ENCODE data around the gene DIO2.
A peak's percentile ranks its signal among the peaks of the same experiment; 100 is the strongest.

Gene DIO2

GRCh38 chr14:80211153-80212022 lies at the start of gene DIO2:
TSS of gene DIO2 (minus strand) at chr14:80211504. CDS start at chr14:80211472, 32 bp downstream.
- DNase-seq (ENCODE audit: insufficient read length, low spot score): no peak
- no peak for FAIRE-seq
- TF ChIP-seq POLR2A (IDR thresholded peaks at IDR 0.05; ENCODE audit: low read depth, low read length): no peak

DNA sequence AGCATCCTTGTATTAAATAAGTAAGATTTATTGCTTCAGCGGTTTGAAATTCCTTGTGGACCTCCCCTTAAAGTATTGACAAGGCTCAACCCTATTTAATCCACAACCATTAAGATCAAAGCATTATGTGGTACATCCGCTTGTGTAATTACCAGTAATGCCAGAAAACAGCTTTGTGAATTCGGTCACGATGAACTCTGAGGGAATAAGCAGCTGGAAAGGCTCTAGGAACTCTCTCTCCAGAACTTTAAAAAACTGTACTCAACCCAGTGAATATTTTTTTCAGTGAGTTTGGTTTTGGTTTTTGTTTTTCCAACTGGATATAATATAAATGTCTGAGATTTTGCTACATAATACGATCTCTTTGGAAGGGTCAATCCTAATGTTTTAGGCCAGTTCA lies 49.3 kb upstream of the DIO2 start:
- FAIRE-seq (no peak), DNase-seq (ENCODE audit: insufficient read length, low spot score) (no peak)
- TF ChIP-seq POLR2A (IDR thresholded peaks at IDR 0.05; ENCODE audit: low read depth, low read length): no peak

- DNase-seq (ENCODE audit: insufficient read length, low spot score) (no peak), FAIRE-seq (no peak)
- TF ChIP-seq POLR2A (IDR thresholded peaks at IDR 0.05; ENCODE audit: low read depth, low read length): no peak
These were observed 28.3 kb upstream of the DIO2 start for GRCh38 chr14:80239631-80240030.

DNA sequence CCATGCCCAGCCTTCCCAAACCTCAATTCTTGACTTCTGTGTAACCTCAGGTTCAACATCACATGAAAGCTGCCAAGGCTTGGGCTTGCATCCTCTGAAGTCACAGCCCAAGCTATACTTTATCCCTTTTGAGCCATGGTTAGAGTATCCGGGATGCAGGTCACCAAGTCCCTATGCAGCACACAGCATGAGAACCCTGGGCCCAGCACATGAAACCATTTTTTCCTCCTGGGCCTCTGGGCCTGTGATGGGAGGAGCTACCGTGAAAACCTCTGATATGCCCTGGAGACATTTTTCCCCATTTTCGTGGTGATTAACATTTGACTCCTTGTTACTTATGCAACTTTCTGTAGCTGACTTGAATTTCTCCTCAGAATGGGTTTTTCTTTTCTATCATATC lies 25.8 kb upstream of the DIO2 start:
- DNase-seq (ENCODE audit: insufficient read length, low spot score) (no peak), FAIRE-seq (no peak)
- TF ChIP-seq POLR2A (IDR thresholded peaks at IDR 0.05; ENCODE audit: low read depth, low read length): no peak

DNA sequence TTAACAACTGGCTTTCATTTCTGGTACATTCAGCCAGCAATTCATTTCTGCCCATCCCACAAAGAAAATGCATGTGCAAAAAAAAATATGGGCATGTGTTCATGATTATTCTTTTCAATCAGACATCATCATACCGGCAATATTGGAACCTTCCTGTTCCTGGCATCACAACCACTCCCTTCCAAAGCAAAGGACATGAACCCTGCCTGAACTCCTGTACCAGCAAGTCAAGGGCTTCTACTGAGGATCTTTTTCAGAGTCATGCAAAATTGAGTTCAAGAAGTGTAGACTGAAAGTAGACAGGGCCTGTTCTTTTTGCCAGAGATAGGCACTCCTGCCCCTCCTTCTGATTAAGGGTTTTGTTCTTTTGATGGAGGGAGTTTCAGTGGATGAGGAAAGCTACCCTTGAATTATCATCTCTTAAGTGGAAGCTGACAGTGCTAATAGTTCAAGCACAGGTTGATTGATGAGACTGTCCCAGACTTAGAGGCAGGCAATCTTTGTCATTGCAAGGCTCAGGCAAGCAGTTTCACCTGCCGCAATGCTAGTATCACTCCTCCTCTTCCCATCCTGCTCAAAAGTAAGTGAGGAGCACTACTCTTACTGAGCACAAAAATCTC lies 22.3 kb upstream of the DIO2 start:
- no peak for DNase-seq (ENCODE audit: insufficient read length, low spot score)
- no peak for TF ChIP-seq POLR2A (IDR thresholded peaks at IDR 0.05; ENCODE audit: low read depth, low read length)
- FAIRE-seq: no peak

GRCh38 chr14:80231702-80232101 lies 20.4 kb upstream of the DIO2 start:
- TF ChIP-seq POLR2A (IDR thresholded peaks at IDR 0.05; ENCODE audit: low read depth, low read length): no peak
- FAIRE-seq: no peak
- DNase-seq (ENCODE audit: insufficient read length, low spot score): no peak

DNA sequence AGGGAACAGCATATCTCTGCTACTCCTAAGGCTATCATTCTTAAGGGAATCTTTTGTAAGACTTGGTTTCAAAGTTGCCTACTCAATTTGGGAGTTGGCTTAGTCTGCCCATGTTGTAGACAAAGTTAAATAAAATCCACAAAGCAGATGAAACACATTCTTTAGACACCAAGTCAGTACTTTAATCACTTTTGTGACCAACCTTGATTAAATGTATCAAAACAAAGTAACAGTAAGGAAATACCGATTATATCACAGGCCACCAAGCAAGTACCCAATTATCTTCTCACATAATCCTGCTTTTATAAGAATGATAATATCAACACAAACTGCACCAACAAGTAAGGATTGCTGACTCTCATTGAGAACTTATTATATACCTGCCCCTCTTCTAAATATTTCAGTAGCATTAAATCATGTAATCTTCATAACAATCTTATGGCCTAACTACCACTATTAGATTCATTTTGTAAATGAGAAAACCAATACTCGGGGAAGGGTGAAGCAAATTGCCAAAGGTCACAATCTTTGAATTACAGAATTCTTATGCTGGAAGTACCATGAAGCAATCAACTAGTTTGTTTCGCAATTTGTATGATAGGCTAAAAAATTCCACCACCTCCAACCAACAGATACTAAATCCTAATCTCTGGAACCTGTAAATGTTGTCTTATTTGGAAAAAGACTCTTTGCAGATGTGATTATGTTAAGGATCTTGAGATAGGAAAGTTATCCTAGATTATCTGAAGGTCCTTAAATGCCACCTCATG lies 12.6 kb upstream of the DIO2 start:
- no peak for TF ChIP-seq POLR2A (IDR thresholded peaks at IDR 0.05; ENCODE audit: low read depth, low read length)
- no peak for FAIRE-seq
- no peak for DNase-seq (ENCODE audit: insufficient read length, low spot score)

DNA sequence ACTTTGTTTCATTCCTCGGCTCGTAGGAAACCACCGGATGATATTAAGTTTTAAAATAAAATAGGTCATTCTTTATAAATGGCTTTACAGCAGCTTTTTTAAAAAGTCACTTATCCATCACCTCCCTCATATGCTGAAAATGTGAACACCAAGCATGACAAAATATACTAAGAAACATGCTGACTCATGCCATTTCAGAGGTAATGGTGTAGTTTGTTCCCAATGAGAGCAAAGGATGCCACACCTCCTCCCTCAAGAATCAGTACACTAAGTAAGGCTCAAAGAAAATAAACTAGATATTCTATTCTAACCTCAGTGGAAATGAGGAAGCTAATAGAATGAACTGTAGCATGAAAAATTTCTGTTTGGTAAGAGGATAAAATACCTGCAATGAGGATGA lies 5.5 kb upstream of the DIO2 start:
- TF ChIP-seq POLR2A (IDR thresholded peaks at IDR 0.05; ENCODE audit: low read depth, low read length): no peak
- FAIRE-seq (no peak), DNase-seq (ENCODE audit: insufficient read length, low spot score) (no peak)

GRCh38 chr14:80215756-80216581 lies 4.7 kb upstream of the DIO2 start:
- no peak for DNase-seq (ENCODE audit: insufficient read length, low spot score)
- TF ChIP-seq POLR2A (IDR thresholded peaks at IDR 0.05; ENCODE audit: low read depth, low read length): no peak
- FAIRE-seq: no peak

GRCh38 chr14:80215081-80215480 lies 3.8 kb upstream of the DIO2 start:
- no peak for DNase-seq (ENCODE audit: insufficient read length, low spot score)

GRCh38 chr14:80213602-80214001 lies 2.3 kb upstream of the DIO2 start:
- TF ChIP-seq POLR2A (IDR thresholded peaks at IDR 0.05; ENCODE audit: low read depth, low read length): no peak
- DNase-seq (ENCODE audit: insufficient read length, low spot score): peak; percentile 7
- no peak for FAIRE-seq

More at GRCh38 chr14:80215081-80215480, 3.8 kb upstream of the DIO2 start:
- no peak for TF ChIP-seq POLR2A (IDR thresholded peaks at IDR 0.05; ENCODE audit: low read depth, low read length)
- FAIRE-seq: no peak

GRCh38 chr14:80212023-80212397 lies 706 bp upstream of the DIO2 start:
- FAIRE-seq (no peak), DNase-seq (ENCODE audit: insufficient read length, low spot score) (no peak)

GRCh38 chr14:80208461-80208860 lies 2.8 kb downstream of the DIO2 start:
- no peak for TF ChIP-seq POLR2A (IDR thresholded peaks at IDR 0.05; ENCODE audit: low read depth, low read length)
- DNase-seq (ENCODE audit: insufficient read length, low spot score) (no peak), FAIRE-seq (no peak)

More at GRCh38 chr14:80212023-80212397, 706 bp upstream of the DIO2 start:
- no peak for TF ChIP-seq POLR2A (IDR thresholded peaks at IDR 0.05; ENCODE audit: low read depth, low read length)

All from H54 (cell line).